Suppressor macrophage (primary cell): ENCODE data around the gene MKRN2OS.

Experiments
- DNase-seq, 4 experiments: peaks; one replicate each; pipeline ENCODE4 v3.0.0-alpha.2; 2020 to 2022
- total RNA-seq, 17 experiments: gene quantifications; one replicate each; lab custom pipeline; 2026; ENCODE audit warnings: mixed read lengths in 6 of 17, inconsistent platforms in 3 of 17; lab: John Stamatoyannopoulos, UW

The MKRN2OS gene, protein sequence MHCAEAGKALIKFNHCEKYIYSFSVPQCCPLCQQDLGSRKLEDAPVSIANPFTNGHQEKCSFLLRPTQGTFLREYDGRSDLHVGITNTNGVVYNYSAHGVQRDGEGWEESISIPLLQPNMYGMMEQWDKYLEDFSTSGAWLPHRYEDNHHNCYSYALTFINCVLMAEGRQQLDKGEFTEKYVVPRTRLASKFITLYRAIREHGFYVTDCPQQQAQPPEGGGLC
- 0 to 1.2 (median 0) reads per million in 17 experiments for total RNA-seq

DNA sequence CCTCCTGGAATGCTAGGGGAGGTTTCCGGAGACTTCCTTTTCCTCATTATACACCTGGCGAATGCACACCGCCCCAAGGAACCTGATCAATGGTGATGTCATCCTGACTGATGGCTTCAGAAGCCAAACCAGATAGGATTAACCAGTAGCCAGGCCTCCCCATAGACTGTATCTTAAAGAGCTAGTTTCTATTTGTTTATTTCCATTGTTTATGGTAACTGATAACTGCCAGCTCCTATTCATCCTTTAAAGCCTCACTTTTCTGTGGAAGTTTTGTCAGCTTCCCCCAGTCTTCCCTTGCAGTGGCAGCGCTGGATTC lies at the start of gene MKRN2OS:
MKRN2OS (minus strand) TSS at position 27 of the 319 bp plus-strand sequence. CDS start 35 bp downstream, outside the sequence.
- no peak for DNase-seq

DNA sequence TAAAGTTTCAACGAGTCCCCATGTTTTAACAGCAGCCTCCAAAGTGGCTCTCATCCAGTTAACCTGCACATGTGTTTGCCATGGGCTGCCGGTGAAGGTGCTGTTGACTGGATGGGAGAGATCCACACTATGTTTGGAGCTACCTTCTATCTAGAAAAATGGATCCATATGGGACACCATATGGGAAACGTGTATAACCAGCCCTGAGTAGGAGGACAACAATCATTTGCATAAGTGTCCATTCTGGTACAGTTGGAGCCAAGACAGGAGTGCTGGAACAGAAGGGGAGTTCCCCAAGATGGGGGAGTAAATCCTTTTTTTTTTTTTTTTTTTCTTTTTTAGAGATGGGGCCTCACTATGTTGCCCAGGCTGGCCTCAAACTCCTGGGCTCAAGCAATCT lies 48.2 kb upstream of the MKRN2OS start:
- DNase-seq, result no peak

DNA sequence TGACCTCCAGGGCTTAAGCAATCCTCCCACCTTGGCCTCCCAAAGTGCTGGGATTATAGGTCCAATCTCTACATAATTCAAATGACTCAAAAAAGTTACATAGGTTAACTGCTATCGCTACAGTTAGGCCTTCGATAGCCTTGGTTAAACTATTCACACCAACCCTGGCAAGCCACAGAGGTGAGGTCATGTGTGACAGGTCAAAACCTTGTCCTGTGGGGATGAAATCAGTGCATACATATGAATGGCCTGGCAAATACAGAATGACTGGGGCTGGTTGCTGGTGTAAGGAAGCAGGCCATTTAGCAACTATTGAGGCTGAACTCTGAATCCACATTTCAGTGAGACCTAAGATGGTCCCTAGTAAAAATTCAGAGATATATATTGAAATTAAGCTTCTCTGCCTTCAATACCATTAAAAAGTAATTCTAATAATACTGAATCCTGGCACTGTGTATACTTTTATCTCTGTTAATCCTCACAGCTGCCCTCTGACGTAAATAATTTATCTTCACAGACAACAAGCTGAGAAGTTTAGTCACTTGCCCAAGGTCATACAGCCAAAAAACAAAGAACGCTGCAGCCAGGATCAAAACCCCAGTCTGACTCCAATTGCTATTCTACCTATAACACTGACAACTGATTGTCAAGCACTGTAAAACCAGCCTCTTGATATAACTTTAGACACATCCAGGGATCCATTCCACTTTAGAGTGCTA lies 46.9 kb upstream of the MKRN2OS start:
- DNase-seq, result no peak

DNA sequence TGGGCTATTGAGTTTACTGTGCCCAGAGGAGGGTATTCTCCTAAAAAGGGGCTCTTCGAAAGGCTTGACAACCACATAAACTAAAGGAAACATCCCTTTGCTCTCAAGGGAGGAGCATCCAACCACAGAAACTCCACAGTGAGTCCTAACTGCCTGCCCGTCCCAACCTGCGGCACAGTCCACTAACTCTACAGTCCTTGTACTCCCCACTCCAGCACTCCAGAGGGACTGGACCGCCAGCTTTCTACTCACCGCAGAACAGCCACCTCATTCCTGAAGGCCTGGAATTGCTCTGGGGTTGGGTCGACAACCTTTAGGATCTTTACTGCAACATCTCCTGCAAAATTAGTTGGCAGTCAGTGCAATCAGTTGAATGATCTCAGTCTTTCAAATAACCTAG lies 46.2 kb upstream of the MKRN2OS start:
- DNase-seq, result no peak

DNA sequence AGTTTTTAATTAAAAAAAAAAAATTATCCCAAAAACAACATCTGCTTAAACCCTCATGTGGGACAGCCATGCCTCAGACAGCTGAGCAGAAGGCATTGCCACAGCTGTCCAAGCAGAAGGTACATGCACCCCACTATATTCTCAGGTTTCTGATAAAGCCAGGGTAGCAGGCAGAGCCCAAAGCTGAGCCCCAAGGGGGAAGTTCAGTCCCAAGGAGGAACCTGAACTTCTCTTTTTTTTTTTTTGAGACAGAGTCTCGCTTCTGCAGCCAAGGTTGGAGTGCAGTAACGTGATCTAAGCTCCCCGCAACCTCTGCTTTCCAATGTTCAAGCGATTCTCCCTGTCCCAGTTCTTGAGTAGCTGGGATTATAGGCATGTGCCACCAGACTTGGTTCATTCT lies 44.8 kb upstream of the MKRN2OS start:
- DNase-seq, result peak; percentile 62 to 78 (median 74)

DNA sequence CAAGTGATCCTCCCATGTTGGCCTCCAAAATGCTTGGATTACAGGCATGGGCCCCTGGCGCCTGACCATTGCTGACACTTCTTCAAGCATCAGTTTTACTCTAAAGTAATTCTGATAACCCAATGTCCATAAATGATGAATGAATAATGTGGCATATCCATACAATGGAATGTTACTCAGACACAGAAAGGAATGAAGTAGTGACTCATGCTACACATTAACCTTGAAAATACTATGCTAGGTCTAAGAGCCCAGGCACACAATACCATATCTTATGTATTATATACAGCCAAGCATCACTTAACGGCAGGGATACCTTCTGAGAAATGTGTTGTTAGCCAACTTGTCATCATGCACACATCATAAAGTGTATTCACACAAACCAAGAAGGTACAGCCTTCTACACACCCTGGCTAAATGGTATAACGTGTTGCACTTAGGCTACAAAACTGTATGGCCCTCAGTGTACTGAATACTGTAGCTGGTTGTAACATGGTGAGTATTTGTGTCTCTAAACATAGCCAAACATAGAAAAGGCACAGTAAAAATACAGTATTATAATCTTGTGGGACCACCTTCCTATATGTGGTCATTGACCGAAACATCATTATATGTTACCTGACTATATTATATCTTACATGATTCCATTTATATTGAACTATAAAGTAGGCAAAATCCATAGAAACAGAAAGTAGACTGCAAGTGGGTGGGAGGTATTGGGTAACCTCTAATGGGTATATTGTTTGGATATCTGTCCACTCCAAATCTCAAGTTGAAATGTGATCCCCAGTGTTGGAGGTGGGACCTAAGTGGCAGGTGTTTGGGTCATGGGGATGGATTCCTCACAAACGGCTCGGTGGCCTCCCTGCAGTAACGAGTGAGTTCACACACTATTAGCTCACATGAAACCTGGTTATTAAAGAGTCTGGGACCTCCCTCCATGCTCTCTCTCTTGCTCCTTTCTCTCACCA lies 43.0 kb upstream of the MKRN2OS start:
- no peak for DNase-seq

DNA sequence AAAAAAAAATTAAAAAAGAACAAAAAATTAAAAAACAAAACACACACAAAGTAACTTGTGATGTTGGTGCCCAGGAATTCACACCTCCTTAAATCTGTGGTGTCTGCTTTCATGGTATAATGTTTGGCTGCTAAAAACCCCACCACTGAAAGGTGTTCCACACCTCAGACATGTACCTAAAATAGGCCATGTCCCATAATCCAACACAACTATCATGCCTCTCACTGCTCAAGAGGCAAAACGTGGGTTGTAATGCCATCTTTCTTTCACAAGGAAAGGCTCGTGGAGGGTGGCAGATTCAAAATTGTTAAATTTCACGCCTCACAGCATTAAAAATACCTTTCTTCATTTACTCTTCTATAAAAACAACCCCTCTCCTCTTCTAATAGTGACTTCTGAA lies 41.1 kb upstream of the MKRN2OS start:
- DNase-seq, result no peak

DNA sequence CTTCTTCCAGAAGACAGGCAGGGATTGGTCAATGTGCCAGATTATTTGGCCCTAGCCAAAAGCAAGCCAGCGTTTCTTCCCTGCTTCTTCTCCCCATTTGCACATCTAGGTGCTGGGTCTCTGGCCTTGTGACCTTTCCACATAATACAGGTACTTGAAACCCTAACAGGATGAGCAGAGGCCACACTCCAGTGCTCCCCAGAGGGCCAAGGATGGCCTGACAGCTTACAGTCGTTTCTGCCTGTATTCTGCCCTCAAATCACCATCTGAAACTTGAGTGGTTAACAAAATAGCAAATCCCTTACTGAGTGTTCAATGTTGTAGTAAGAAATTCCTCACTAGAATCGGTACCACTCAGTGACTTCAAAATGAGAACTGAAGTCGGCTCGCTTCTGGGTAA lies 40.7 kb upstream of the MKRN2OS start:
- no peak for DNase-seq

DNA sequence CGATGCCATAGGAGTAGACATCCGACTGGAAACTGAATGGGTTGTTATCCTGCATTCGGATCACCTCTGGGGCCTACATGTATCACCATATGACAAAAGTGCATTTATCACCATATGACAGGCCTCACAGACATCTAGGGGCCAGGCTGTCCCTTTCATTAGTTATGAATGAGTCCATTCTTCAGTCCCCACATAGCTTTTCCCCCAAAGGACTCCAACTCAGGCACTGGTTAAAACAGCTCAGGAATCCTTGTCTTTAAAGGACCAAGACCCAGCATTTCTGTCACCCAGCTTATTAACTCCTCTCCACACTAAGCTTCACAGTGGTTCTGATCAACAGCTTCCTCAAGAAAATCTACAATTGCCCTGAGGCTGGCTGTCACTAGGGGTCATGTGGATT lies 39.9 kb upstream of the MKRN2OS start:
- DNase-seq, result no peak

DNA sequence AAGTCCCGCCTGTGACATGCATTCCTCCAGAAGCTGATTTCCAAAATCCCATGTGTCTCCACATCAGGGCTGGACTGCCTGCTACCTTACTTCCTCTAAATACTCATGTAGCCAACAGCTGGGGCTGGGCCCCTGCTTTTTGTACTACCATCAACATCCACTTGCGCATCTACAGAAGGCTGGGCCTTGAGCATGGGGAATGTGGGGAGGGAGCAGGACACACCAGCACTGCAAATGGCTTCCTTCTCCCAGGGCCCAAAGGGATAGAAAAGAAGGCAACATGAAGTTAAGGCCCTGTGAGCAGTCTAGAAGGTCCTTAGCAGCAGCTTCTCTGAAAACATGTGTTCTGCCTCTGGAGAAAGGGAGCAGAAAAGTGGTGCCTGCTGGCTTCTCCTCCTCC lies 38.8 kb upstream of the MKRN2OS start:
- no peak for DNase-seq

DNA sequence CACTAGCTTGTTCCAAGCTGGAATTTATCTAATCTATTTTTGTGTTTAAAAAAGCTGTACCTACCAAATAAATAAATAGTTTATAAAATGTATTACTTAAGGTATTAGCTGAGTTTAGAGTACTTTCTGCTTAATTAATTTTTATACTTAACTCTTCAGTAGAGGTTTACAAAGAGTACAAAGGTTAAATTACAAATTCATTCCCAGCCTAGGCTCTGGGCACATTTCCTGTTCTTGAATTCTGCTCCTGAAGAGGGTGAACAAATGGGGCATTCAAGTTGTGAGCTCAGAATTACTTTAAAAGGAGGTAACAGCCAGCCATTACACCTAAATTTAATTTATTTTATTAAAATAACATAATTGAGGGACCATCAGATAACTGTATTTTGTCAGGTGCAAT lies 38.0 kb upstream of the MKRN2OS start:
- no peak for DNase-seq

DNA sequence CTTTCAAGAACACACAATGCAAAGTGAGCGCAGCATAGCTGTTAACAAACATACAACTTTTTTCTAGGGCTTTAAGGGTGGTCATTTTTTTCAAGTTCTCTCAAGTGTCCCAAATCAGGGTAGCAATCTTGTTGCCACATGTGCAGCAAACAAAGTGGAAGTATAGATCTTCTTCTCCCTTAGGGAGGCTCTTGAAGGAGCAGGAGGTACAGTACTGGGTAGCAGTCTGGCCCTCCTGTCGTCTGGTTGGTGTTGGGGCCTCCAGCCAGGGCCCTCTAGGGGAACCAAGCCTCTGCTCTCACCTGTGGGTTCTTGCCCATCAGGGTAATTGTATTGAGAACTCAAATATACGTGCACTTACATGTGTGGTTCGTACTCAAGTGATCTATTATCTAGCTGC lies 37.4 kb upstream of the MKRN2OS start:
- no peak for DNase-seq

DNA sequence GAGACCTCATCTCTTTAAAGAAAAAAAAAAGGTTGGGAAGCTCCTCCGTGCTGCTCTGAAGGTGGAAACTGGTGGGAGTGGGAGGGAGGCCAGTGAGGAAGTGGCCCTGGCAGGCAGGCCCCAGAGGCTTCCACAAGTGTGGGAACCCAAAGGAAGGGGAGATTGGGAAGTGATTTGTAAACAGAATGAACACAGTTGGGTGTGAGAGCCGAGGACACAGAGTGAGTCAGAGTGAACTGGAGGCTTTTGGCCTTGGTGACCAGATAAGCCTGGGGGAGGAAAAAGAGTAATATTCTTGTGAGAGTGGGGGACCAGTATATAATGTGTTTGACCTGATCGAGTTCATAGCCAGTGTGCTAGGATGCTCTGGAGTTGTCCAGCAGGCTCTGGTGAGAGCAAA lies 34.6 kb upstream of the MKRN2OS start:
- peak; percentile 61 to 85 (median 81) for DNase-seq

DNA sequence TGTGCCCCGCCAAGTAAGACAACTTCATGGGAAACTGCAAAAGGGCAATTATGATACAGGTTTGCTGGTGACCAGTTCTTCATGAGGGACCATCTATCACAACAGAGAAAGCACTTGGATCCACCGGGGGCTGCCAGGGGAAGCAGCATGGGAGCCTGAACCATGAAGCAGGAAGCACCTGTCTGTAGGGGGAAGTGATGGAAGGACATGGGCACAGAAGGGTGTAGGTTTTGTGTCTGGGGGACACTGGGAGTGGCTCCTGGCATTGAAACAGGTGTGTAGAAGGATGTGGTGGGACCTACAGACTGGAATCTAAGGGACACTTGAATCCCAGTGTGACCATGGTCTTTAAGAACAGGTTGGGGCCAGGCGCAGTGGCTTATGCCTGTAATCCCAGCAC lies 34.2 kb upstream of the MKRN2OS start:
- DNase-seq, result no peak

DNA sequence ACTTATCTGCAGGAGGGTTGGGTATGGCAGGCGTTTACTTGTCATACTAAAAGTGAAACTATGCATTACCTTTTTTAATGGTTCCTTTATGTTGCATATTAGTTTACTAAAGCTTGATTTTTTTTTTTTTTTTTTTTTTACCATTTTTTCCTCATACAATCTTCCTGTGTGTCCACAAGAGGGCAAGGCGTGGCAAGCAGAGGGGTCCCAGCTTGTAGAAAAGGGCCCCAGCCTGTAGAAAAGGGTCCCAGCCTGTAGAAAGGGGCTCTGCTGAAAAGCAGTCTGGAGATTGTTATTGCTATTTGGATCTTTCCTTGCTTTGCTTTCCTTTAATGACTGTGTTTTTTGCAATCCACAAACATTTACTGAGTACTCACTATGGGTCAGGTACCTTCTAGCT lies 33.4 kb upstream of the MKRN2OS start:
- no peak for DNase-seq

DNA sequence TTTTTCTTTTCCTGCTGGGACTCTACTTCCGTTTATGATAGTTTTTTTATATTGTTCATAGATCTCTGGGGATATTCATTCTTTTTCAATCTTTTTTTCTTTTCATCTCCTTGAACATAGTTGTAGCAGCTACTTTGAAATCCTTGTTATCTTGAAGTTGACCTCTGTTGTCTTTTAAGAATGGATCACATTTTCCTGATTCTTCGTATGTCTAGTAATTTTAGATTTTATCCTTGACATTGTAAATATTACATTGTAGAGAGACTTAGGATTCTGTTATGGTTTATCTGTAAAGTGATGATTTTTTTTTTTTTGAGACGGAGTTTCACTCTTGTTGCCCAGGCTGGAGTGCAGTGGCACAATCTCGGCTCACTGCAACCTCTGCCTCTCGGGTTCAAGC lies 32.1 kb upstream of the MKRN2OS start:
- DNase-seq, result no peak

DNA sequence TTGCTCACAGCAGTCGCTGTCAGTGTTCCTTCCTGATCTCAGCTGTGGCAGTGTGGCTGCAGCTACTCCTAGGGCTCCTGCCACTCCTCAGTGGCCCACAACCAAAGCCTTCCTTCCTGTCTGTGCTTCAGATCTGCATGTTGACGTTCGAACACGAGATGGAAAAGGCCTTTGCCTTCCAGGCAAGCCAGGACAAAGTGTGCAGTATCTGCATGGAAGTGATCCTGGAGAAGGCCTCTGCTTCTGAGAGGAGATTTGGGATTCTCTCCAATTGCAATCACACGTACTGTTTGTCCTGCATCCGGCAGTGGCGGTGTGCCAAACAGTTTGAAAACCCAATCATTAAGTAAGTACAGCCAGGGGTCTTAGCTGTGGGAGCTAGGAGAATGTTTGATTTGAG lies 29.4 kb upstream of the MKRN2OS start:
- no peak for DNase-seq

DNA sequence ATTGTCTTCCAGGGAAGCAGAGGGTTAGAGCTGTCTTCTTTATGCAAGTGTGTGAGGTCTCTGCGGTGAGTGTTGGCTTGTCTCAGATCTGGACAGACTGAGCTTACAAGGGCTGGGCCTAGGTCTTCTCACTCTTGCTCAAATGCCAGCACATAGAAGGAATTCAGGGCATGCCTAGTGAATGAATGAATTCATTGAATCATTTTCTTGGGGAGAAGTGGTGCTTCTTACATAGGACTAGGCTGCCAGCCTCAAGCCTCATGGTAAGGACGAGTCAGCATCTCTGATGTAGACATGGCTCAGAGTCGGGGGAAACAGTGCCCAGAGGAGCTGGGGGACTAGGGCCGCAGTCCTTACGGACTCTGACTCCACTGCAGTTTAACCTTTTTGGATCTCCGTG lies 28.8 kb upstream of the MKRN2OS start:
- DNase-seq, result no peak

DNA sequence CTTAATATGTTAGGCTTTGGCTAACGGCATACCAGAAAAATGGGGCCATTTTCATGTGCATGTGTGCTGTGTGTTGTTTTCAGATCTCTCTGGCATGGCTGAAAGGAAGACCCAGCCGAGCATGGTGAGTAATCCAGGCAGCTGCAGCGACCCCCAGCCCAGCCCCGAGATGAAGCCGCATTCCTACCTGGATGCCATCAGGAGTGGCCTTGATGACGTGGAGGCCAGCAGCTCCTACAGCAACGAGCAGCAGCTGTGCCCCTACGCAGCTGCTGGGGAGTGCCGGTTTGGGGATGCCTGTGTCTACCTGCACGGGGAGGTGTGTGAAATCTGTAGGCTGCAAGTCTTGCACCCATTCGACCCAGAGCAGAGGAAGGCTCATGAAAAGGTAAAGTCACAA lies 26.7 kb upstream of the MKRN2OS start:
- no peak for DNase-seq

DNA sequence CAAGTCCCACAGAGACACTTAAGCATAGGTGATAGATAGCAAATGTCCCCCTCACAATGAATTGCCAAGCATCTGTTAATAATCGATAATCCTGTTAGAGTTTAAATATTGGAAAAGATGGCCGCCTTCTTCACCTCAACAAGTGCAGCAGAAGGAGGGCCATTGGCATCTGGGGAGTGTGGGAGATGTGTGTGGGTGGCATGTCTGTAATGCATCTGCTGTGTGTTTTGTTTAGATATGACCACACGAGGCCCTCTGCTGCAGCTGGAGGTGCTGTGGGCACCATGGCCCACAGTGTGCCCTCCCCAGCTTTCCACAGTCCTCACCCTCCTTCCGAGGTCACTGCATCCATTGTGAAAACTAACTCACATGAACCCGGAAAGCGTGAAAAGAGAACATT lies 24.5 kb upstream of the MKRN2OS start:
- no peak for DNase-seq

DNA sequence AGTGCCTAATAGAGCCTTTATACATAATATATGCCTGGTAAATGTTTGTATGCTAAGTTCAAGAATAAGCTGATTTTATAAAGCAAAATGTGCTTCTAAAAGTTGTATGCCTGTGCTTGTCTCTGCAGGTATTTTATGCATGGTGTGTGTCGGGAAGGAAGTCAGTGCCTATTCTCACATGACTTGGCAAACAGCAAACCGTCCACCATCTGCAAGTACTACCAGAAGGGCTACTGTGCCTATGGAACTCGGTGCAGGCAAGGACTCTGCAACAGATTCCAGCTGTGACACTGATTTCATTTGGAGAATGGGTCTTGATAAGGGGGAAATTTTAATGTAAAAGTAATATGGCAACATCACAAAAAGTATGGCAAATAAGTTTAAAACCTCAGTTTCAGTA lies 23.4 kb upstream of the MKRN2OS start:
- DNase-seq, result no peak

DNA sequence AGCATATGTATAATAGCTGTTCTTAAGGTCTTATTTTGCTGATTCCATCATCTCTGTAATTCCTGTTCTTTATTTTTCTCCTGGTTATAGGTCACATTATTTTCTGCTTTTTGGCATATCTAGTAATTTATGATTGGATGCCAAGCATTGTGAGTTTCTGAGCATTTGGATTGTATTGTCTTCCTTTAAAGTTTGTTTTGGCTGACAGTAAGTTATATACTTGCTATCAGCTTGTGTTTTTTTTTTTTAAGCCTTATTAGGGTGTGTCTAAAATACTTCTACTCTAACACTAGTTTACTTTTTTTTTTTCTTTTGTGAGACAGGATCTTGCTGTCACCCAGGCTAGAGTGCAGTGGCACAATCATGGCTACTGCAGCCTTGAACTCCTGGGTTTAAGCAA lies 21.7 kb upstream of the MKRN2OS start:
- no peak for DNase-seq

DNA sequence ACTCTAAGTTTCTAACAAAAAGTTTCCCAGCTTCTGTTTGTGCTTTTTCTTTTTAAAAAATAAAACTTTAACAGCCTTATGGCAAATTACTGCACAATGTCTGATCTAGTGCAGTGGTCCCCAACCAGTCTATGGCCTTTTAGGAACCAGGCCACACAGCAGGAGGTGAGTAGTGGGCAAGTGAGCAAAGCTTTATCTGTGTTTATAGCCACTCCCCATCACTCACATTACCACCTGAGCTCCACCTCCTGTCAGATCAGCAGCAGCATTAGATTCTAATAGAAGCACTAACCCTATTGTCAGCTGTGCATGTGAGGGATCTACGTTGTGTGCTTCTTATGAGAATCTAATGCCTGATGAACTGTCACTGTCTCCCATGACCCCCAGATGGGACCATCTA lies 17.2 kb upstream of the MKRN2OS start:
- no peak for DNase-seq

DNA sequence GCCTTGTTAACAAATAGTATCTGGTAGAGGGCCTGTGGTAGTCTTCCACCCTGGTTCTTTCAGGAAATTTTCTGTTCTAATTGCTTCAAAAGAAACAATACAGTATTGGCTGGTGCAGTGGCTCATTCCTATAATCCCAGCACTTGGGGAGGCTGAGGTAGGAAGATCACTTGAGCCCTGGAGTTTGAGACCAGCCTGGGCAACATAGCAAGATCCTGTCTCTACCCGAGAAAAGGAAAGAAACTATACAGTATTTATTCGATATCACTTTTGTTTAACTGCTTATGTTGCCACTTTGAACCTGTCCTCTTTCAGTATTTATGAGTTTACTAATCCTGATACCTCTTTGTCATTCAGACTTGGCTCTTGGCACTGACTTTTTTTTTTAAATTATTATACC lies 16.1 kb upstream of the MKRN2OS start:
- DNase-seq, result no peak
